ENCODE measurements around the gene WDR37.
"Not testable (repeated sequence)": the region's sequence is repeated elsewhere in the genome, so short reads cannot be mapped to it uniquely, and the experiment has no call there.

The WDR37 gene

DNA sequence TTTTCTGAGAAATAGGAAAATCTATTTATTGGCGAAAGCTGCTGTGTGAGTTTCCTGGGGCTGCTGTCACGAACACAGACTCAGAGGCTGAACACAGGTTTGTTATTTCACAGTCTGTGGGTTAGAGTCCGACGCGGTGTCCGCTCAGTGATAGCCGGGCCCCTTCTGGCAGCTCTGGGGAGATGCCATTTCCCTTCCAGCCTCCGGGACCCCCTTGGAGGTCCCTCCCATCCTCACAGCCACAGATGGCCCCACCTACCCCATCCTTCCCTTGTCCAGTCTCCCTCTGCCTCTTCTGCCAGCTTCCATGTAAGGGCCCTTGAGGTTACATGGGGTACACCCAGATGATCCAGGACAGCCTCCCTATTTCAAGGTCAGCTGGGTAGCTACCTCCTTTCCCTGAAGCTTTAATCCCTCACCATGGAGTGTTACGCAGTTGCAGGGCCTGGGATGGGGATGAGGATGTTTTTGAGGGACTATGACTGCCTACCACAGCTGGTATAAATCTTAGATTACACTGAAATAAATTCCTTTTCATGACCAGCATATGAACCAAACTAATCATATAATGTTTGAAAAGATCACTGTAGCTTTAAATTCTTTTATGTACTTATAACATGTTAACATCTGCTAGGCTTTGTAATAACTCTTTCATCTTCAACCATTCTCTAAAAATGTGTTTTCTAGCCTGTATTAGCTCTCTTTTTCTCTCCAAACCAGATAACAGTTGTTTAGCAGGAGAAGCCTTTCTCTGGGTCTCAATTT is 98.5 kb downstream of the WDR37 start:
- no peak for DNase-seq
- TF ChIP-seq GATA1 (IDR thresholded peaks at IDR 0.05; ENCODE audit: low read depth, low read length): no peak
- no peak for TF ChIP-seq POLR2A (IDR thresholded peaks at IDR 0.05; ENCODE audit: low read length)

DNA sequence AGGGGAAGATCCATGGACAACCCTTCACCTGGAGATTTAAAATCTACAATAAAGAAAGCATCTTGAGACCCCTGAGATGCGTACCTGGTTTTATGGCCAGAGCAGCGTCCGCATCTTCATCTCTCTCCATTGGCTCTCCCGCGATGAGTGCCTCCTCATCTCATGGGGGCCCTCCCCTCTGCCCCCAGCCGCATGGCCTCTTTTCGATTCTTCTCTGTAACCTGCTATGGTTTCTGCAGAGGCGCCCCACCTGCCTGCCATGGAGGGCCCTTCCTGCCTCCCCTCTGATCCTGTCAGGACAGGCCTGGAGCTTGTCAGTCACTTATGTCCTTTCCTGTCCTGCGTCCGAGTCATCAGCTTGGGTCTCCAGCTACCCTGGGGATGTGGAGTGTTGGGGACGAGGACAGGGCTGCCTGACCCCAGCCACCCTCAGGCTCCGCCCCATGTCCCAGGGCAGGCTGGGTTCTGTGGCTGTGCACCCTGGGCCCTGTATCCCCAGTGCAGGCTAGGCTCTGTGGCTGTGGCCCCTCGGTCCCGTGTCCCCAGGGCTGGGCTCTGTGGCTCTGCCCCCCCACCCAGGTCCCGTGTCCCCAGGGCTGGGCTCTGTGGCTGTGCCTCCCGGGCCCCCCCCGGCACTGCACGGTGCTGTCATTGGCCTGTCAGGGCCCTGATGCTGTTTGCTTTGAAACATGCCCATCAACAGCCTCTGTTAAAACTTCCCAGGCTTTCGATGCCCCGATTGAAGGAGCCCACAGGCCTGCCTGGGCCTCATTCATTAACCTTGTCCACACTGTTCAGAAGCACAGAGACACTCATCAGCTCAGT is 99.8 kb downstream of the WDR37 start:
- TF ChIP-seq POLR2A (IDR thresholded peaks at IDR 0.05; ENCODE audit: low read length): no peak
- no peak for TF ChIP-seq GATA1 (IDR thresholded peaks at IDR 0.05; ENCODE audit: low read depth, low read length)
- DNase-seq: no peak

DNA sequence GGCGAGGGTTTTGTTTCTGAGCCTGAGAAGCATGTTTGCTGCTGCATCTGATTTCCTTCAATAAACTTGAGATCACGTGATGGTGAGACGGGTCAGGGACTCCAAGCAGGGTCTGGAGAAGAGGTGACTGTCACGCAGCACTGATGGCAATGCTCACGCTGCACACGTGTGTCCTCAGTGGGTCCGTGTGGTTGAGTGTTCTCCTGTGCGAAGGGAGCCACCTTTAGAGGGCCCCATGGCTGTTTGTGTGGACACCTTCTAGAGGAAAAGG is 100.4 kb downstream of the WDR37 start:
- DNase-seq: no peak
- TF ChIP-seq POLR2A (IDR thresholded peaks at IDR 0.05; ENCODE audit: low read length) (no peak), GATA1 (IDR thresholded peaks at IDR 0.05; ENCODE audit: low read depth, low read length) (no peak)

DNA sequence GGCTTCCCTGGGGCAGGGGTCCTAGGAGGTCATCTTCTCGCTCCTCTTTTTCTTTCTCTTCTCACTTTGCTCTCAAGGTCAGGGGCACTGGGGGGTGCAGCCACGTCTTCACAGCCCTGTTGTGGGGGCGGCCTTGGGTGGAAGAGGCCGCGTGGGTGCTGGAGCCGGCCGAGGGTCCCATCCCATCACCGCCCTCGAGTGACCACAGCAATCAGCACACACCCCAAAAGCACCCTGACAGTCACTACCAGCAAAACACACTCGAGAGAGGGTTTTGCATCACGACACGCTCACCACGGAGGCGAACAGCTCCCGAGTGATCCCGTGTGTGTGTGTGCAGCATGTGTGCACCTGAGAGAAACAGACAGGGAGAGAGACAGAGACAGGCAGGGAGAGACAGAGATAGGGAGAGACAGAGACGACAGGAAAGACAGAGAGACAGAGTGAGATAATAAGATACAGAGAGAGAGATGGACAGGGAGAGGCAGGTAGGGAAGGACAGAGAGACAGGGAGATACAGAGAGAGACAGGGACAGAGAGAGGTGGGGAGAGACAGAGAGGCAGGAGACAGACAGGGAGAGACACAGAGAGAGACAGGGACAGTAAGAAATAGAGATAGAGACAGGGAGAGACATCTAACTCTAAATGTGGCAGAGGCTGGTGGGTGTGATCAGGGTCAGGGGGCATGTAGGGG is 100.9 kb downstream of the WDR37 start:
- no peak for DNase-seq
- TF ChIP-seq POLR2A (IDR thresholded peaks at IDR 0.05; ENCODE audit: low read length) (no peak), GATA1 (IDR thresholded peaks at IDR 0.05; ENCODE audit: low read depth, low read length) (no peak)

DNA sequence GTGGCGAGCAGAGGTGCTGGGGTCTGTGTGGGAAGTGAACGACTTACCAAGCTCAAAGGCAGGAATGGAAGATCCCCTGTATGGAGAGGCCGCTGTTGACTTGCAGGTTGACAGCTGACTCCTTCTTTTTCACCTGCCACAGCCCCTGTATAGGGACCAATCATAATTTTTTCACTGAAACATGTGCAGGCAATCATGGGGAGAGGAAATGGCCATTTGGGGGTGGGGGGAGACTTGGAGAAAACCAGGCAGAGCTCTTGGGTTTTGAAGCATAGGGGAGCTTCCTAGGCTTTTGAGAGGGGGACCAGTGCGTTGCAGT is 101.4 kb downstream of the WDR37 start:
- no peak for DNase-seq
- TF ChIP-seq GATA1 (IDR thresholded peaks at IDR 0.05; ENCODE audit: low read depth, low read length): no peak
- TF ChIP-seq POLR2A (IDR thresholded peaks at IDR 0.05; ENCODE audit: low read length): no peak

DNA sequence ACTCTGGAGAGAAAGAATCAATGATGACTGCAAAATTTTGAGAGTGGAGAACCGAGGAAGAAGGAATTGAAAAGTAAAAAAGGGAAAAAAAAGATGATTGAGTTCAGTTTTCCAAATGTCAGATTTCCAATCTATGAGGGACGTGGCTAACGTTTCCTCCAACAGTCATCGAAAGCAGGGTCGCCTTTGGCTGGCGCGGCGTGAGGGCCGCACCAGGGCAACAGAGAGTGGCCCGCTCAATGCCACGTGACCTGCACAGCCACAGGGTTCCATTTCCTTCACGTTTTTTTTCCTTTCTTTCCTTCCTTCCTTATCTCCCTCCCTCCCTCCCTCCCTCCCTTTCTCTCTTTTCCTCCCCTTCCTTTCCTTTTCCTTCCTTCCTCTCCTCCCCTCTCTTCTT is 101.9 kb downstream of the WDR37 start:
- TF ChIP-seq POLR2A (IDR thresholded peaks at IDR 0.05; ENCODE audit: low read length) (no peak), GATA1 (IDR thresholded peaks at IDR 0.05; ENCODE audit: low read depth, low read length) (no peak)
- no peak for DNase-seq

DNA sequence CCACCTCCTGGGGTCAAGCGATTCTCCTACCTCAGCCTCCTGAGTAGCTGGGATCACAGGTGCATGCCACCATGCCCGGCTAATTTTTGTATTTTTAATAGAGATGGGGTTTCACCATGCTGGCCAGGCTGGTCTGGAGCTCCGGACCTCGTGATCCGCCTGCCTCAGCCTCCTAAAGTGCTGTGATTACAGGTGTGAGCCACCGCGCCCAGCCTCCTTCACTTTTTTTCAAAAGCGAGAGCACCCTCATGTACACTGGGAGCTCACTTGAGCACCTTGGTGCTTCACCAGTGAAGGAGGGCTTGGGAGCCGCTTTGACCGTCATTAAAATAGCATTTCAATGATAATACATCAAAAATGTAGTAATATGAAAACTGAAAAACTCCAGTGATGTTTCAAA is 102.4 kb downstream of the WDR37 start:
- not testable (repeated sequence) for DNase-seq

DNA sequence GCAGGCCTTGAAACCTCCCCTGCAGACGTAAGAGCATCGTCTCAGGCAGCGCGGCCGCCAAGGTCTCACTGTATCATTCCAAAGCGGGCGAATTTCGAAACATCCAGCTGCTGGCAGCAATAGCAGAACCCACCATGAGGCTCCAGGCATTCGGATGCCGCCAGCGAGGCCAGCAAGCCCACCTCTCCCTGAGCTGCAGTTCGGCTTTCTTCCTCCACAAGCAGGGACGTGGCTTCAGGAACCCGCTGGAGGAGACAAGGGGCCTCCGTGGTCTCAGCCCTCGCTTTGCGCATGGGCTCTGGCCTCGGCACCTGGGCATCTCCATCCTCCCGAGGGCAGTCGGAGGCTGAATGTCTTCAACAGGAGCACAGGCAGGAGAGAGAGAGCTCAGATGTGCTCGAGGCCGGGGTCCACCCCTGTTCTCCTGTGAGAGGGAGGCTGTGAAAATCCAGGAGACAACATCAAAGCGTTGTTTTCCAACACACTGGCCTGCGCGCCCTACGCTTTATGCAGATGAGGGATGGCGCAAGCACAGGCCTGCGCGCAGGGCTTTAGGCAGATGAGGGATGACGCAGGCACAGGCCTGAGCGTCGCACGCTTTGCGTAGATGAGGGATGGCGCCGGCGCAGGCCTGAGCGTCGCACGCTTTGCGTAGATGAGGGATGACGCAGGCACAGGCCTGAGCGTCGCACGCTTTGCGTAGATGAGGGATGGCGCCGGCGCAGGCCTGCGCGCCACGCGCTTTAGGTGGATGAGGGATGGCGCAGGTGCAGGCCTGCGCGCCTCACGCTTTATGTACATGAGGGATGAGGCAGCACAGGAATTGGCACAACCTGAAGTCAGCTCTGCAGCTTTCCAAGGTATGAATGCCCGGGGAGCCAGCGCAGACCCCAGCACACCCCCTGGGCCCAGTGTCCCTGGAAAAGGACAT is 103.2 kb downstream of the WDR37 start:
- no peak for DNase-seq
- TF ChIP-seq POLR2A (IDR thresholded peaks at IDR 0.05; ENCODE audit: low read length) (no peak), GATA1 (IDR thresholded peaks at IDR 0.05; ENCODE audit: low read depth, low read length) (no peak)

DNA sequence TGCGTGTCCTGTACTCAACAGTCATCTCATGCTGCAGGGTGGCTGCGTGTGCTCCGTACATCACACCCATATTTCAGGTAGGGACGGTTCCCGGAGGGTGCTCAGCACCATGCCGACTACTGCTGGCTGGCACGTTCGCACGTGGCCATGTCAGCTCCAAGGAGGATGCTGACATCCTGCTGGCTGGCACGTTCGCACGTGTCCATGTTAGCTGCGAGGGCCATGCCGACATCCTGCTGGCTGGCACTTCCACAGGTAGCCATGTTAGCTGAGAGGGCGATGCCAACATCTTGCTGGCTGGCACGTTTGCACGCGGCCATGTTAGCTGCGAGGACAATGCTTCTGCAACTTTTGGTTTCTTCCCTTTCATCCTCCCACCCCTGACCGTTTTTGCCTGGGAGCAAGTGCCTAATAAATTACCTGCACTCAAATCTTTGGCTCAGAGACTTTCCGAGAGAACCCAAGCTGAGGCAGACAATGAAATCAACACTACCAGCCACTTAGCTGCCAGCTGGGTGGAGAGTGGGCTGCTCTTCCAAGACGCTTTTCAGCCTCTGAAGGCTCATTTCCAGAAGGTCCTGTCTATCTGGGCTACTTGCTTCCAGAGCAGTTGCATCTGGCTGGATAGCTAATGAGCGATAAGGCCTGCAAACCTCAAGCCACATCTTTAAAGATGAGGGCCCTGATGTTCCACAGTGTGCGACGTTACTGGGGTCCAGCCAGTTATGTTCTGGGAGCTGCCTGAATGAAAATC is 104.6 kb downstream of the WDR37 start:
- DNase-seq: no peak
- TF ChIP-seq GATA1 (IDR thresholded peaks at IDR 0.05; ENCODE audit: low read depth, low read length): no peak
- TF ChIP-seq POLR2A (IDR thresholded peaks at IDR 0.05; ENCODE audit: low read length): no peak

DNA sequence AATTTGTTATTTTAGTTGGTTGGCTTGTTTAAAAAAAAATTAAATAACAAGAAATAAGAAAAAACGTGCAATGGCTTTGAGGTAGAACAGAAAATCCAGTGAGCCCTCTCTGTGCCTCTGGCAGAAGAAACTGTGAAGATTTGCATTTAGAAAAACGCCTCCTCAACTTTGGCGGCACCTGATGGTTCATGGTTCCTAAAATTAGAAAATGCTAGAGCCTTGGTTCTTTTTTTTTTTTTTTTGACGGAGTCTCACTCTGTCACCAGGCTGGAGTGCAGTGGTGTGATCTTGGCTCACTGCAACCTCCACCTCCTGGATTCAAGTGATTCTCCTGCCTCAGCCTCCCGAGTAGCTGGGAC is 105.1 kb downstream of the WDR37 start:
- not testable (repeated sequence) for DNase-seq

DNA sequence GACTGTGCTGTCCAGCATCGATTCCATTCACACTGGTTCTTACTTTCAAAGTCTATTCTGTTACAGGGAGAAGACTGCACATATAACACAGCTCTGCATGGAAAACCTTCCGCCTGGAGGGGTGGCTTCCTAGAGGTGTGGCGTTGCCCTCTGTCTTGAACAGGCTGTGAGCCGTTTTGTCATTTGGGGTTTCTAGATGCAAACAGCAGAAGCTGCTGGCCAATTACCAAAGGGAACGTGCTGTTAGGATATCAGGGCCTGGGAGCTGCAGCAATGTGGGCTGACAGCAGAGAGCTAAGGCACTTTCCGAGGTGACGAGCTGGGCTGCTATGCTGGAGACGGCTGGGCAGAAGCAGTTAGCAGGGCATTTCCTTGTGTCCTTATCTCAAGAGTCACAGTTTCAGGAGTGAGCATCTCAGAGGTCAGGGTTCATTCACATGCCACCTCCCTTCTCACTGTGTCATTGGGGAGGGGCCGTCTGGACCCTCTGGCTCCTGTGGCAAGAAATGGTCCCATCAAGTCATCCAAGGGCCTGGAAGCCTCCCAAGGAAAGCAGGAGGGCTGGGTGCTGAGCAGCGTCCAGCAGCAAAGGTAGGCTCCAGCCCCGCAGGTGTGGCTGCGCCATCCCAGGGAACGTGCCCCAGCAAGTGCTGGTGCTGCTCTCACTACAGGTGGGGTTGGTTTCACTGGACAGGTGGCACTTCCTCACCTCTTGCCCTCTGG is 106.5 kb downstream of the WDR37 start:
- DNase-seq: no peak
- TF ChIP-seq POLR2A (IDR thresholded peaks at IDR 0.05; ENCODE audit: low read length): no peak
- no peak for TF ChIP-seq GATA1 (IDR thresholded peaks at IDR 0.05; ENCODE audit: low read depth, low read length)

DNA sequence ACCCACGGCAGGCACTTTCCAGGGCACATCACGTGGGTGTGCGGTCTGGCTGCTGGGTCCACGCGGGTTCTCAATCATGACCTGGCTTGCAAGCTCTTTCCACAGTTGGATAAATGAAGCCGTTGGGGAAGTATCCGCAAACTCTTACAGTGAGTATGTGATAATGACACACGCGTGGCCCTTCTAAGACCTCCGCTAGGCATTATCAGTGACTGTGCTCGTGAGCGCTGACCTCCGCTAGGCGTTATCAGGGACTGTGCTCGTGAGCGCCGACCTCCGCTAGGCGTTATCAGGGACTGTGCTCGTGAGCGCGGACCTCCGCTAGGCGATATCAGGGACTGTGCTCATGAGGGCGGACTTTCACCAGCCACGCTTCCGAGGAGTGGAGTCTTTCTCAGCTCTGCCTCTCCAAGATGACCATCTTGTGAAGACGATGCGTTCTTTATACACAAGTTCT is 107.0 kb downstream of the WDR37 start:
- TF ChIP-seq POLR2A (IDR thresholded peaks at IDR 0.05; ENCODE audit: low read length): no peak
- TF ChIP-seq GATA1 (IDR thresholded peaks at IDR 0.05; ENCODE audit: low read depth, low read length): no peak
- DNase-seq: no peak

DNA sequence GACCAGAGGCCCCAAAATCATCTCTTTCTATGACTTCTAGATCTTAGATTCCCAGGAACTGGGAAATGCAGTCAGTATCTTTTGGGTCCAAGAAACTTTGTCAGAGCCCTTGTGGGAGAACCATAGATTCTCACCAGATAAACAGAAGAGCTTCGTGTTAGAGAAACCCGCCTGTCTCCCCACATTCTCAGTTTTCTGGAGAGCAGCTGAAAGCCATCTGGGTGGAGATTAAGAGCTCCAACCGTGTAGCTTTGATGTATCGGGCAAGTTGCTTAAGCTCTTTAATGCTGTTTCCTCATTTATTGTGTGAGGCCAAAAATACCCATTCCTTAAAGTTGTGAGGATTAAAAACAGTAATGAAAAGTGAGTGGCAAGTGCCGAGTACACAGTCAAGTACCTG is 107.6 kb downstream of the WDR37 start:
- DNase-seq: no peak
- TF ChIP-seq POLR2A (IDR thresholded peaks at IDR 0.05; ENCODE audit: low read length) (no peak), GATA1 (IDR thresholded peaks at IDR 0.05; ENCODE audit: low read depth, low read length) (no peak)

Data from erythroblast (primary cell).